MM.1S (cell line): ENCODE results near the gene LDLRAD4.

ENCODE experiments used
- DNase-seq: peaks from one replicate; pipeline ENCODE4 v3.0.0-alpha.2; 2015
- H2AFZ ChIP-seq: fragments of 300-600 bp; sonication (generic); 2 replicates; pipeline ENCODE4 v1.6.0; 2016; ENCODE audit warnings: antibody characterized with exemption, low read length
- H3F3A ChIP-seq: fragments of 300-600 bp; sonication (generic); 2 replicates; pipeline ENCODE4 v1.6.1; 2016; ENCODE audit warnings: mild to moderate bottlenecking, antibody characterized with exemption, low read length, moderate library complexity, mixed read lengths; ENCODE audit not compliant: insufficient read depth
- H3K27ac ChIP-seq: fragments of 300-600 bp; sonication (generic); 2 replicates; pipeline ENCODE4 v1.5.1; 2016; ENCODE audit warnings: mild to moderate bottlenecking, low read length
- H3K27me3 ChIP-seq: fragments of 300-600 bp; sonication (generic); replicated peaks from 2 replicates; pipeline ENCODE4 v1.6.0; 2016; ENCODE audit warnings: low read length; ENCODE audit not compliant: insufficient read depth
- H3K36me3 ChIP-seq: fragments of 300-600 bp; sonication (generic); replicated peaks from 2 replicates; pipeline ENCODE4 v1.6.1; 2016; ENCODE audit warnings: mild to moderate bottlenecking, low read length, mixed read lengths; ENCODE audit not compliant: insufficient read depth
- H3K4me1 ChIP-seq: fragments of 300-600 bp; sonication (generic); 2 replicates; pipeline ENCODE4 v1.6.1; 2016; ENCODE audit warnings: low read length, mixed read lengths
- H3K4me2 ChIP-seq: fragments of 300-600 bp; sonication (generic); 2 replicates; pipeline ENCODE4 v1.6.0; 2016; ENCODE audit warnings: low read depth, low read length
- H3K4me3 ChIP-seq: fragments of 300-600 bp; sonication (generic); 2 replicates; pipeline ENCODE4 v1.5.1; 2016; ENCODE audit warnings: low read length, mixed read lengths
- H3K79me2 ChIP-seq: fragments of 300-600 bp; sonication (generic); 2 replicates; pipeline ENCODE4 v1.6.1; 2016; ENCODE audit warnings: mixed run types, low read length, mixed read lengths
- H3K9ac ChIP-seq: fragments of 300-600 bp; sonication (generic); 2 replicates; pipeline ENCODE4 v1.6.1; 2016; ENCODE audit warnings: low read length, mixed read lengths
- H3K9me2 ChIP-seq: fragments of 300-600 bp; sonication (generic); replicated peaks from 2 replicates; pipeline ENCODE4 v1.6.1; 2016; ENCODE audit warnings: mild to moderate bottlenecking, low read length, mixed read lengths; ENCODE audit not compliant: insufficient read depth
- H3K9me3 ChIP-seq: fragments of 300-600 bp; sonication (generic); replicated peaks from 2 replicates; pipeline ENCODE4 v1.6.1; 2016; ENCODE audit warnings: mild to moderate bottlenecking, low read length, mixed read lengths; ENCODE audit not compliant: insufficient read depth
- H4K20me1 ChIP-seq: fragments of 300-600 bp; sonication (generic); 2 replicates; pipeline ENCODE4 v1.6.1; 2016; ENCODE audit warnings: mild to moderate bottlenecking, low read length, moderate library complexity, mixed read lengths; ENCODE audit not compliant: insufficient read depth
- EZH2 ChIP-seq: fragments of 300-600 bp; sonication (generic); optimal IDR thresholded peaks from 2 replicates; pipeline ENCODE3; 2017; ENCODE audit warnings: low read depth, mild to moderate bottlenecking, antibody characterized with exemption, low read length, mixed read lengths
- EZH2phosphoT487 ChIP-seq: fragments of 300-600 bp; sonication (generic); IDR thresholded peaks from 2 replicates; pipeline ENCODE4 v1.6.1; 2018; ENCODE audit warnings: antibody characterized with exemption, low read length
- TF ChIP-seq, protein P1 (sequence below): fragments of 300-600 bp; sonication (generic); IDR thresholded peaks from 2 replicates; pipeline ENCODE4 v1.5.1; 2016; ENCODE audit warnings: antibody characterized with exemption, low read length, mixed read lengths

Gene LDLRAD4

DNA sequence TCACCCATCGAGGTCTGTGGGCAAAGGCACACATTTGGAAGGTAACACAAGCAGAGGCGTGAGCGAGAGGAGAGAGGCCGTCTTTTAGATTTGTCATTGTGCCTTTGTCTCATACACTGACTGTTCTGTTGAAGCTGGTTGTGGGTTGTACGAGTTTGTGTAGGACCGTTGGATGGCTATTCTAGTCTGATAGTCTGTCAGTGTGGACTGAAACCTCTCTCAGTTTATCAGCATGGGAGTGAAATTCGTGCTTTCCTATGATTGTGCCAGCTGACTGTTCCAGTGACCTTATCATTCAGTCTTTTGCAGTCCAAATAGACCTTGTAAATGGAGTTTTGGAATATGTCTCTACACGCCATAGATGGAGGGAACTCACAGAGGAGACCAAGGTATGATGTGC is 143.5 kb downstream of the LDLRAD4 start:
- no peak for DNase-seq

DNA sequence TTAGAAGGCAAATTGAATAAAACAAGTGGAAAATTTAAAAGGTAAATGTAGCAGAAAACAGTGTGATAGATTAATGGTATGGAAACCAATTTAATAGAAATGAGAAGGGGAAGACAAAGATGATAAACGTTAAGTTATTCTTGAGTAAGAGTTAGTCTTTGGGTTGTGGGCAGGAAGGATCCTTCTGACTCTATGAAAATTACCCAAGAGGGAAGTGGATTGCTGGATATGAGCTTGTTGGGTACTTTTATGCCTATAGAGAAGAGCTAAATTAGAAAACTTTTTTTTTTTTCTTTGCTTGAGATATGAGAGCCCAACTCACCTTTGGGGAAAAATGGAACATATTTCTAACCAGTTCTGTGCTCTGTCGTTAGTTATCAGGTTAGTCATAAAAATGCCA is 144.0 kb downstream of the LDLRAD4 start:
- Histone ChIP-seq H3K4me3 (no peak overlapping the region), H3K4me2 (no peak overlapping the region), H3K79me2 (no peaks in the 10 kb centered on the region), H3K36me3 (no peaks in the 10 kb centered on the region), H3K9ac (no peak overlapping the region), H3K27ac (no peak overlapping the region), H4K20me1 (no peaks in the 10 kb centered on the region), H3K9me2 (no peaks in the 10 kb centered on the region), H2AFZ (no peak overlapping the region), H3K27me3 (no peaks in the 10 kb centered on the region), H3K9me3 (no peaks in the 10 kb centered on the region), H3F3A (no peaks in the 10 kb centered on the region), H3K4me1 (peaks cover 14% of the 10 kb centered on the region)
- DNase-seq: no peak
- TF ChIP-seq, protein P1, sequence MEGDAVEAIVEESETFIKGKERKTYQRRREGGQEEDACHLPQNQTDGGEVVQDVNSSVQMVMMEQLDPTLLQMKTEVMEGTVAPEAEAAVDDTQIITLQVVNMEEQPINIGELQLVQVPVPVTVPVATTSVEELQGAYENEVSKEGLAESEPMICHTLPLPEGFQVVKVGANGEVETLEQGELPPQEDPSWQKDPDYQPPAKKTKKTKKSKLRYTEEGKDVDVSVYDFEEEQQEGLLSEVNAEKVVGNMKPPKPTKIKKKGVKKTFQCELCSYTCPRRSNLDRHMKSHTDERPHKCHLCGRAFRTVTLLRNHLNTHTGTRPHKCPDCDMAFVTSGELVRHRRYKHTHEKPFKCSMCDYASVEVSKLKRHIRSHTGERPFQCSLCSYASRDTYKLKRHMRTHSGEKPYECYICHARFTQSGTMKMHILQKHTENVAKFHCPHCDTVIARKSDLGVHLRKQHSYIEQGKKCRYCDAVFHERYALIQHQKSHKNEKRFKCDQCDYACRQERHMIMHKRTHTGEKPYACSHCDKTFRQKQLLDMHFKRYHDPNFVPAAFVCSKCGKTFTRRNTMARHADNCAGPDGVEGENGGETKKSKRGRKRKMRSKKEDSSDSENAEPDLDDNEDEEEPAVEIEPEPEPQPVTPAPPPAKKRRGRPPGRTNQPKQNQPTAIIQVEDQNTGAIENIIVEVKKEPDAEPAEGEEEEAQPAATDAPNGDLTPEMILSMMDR: no peak
- TF ChIP-seq EZH2: no peak
- TF ChIP-seq EZH2phosphoT487: no peak

More for the DNA sequence above, 143.5 kb downstream of the LDLRAD4 start:
- no peak overlapping the region for H3K4me3 ChIP-seq
- no peaks in the 10 kb centered on the region for H3K79me2 ChIP-seq
- H3K9me3 ChIP-seq: no peaks in the 10 kb centered on the region
- no peak overlapping the region for H2AFZ ChIP-seq
- H3K9me2 ChIP-seq: no peaks in the 10 kb centered on the region
- no peaks in the 10 kb centered on the region for H3F3A ChIP-seq
- H3K36me3 ChIP-seq: no peaks in the 10 kb centered on the region
- TF ChIP-seq EZH2: no peak
- TF ChIP-seq, protein P1: no peak
- TF ChIP-seq EZH2phosphoT487: no peak
- no peaks in the 10 kb centered on the region for H4K20me1 ChIP-seq
- H3K27ac ChIP-seq: no peak overlapping the region
- H3K4me2 ChIP-seq: no peak overlapping the region
- peaks cover 14% of the 10 kb centered on the region for H3K4me1 ChIP-seq
- H3K27me3 ChIP-seq: no peaks in the 10 kb centered on the region
- H3K9ac ChIP-seq: no peak overlapping the region

DNA sequence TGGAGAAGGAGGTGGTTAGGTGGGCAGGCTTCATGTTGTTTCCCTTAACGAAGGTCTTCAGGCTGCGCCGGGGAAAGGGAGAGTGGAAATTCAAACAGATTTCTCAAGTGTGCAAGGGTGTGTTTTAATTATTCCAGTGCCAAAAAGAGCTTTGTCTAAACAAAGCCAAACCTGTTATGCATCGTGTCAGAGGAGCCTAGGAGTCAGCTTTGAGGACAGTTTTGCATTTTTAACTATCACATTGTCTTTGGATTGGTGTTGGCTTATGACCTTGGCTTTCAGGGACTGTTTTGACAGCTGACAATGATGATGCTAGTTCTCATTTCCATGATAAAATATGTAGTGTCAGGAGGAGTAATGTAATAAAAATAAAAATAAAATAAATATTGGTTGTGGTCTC is 144.8 kb downstream of the LDLRAD4 start:
- Histone ChIP-seq H3K27ac (no peak overlapping the region), H3K36me3 (no peaks in the 10 kb centered on the region), H3K9me3 (no peaks in the 10 kb centered on the region), H3K9me2 (no peaks in the 10 kb centered on the region), H4K20me1 (no peaks in the 10 kb centered on the region), H3K4me3 (no peak overlapping the region), H3F3A (no peaks in the 10 kb centered on the region), H3K4me2 (no peak overlapping the region), H3K27me3 (no peaks in the 10 kb centered on the region), H3K4me1 (peaks cover 14% of the 10 kb centered on the region), H3K9ac (no peak overlapping the region), H2AFZ (no peak overlapping the region), H3K79me2 (no peaks in the 10 kb centered on the region)
- TF ChIP-seq, protein P1: no peak
- no peak for TF ChIP-seq EZH2phosphoT487
- no peak for TF ChIP-seq EZH2
- DNase-seq: no peak
